Right lobe of liver (tissue), 6 donors: ENCODE results near the gene CREBBP. TPM values are rescaled to one million over a fixed set of nuclear protein-coding genes. Genes with fewer than 3 reads are reported as not detected.

Experiments used
- ATAC-seq, 4 donors: fragments of 200-7000 bp; cut with Tn5 transposase; one replicate each; pipeline ENCODE4 v1.9.1; 2020; ENCODE audit warnings: mild to moderate bottlenecking in 4 of 4, moderate library complexity in 4 of 4
- DNase-seq, 3 donors: peaks; one replicate each; pipeline ENCODE4 v3.0.0-alpha.2; 2020
- H3K27ac ChIP-seq, 3 donors: fragments of 200-600 bp; one replicate each; pipeline ENCODE4 v1.8.0; 2022
- H3K27me3 ChIP-seq, 2 donors: fragments of 200-600 bp; one replicate each; pipeline ENCODE4 v1.8.0; 2022
- H3K36me3 ChIP-seq, 4 donors: fragments of 200-600 bp; sonication (generic) in 1 of 4; one replicate each; pipeline versions ENCODE4 v1.5.1 to v1.8.0; 2017 to 2022; ENCODE audit warnings: control low read depth in 1 of 4
- H3K4me1 ChIP-seq, 4 donors: fragments of 200-600 bp; sonication (generic) in 1 of 4; one replicate each; pipeline versions ENCODE4 v1.5.1 to v1.8.0; 2017 to 2022; ENCODE audit warnings: control low read depth in 1 of 4
- H3K4me3 ChIP-seq, 3 donors: fragments of 200-600 bp; one replicate each; pipeline ENCODE4 v1.8.0; 2022
- H3K9me3 ChIP-seq, 4 donors: fragments of 200-600 bp; sonication (generic) in 1 of 4; one replicate each; pipeline versions ENCODE4 v1.5.1 to v1.8.0; 2017 to 2022; ENCODE audit warnings: control low read depth in 1 of 4
- POLR2A ChIP-seq: fragments of 450-650 bp; IDR thresholded peaks from one replicate; pipeline ENCODE4 v1.6.1; 2017; ENCODE audit warnings: antibody characterized with exemption, mild to moderate bottlenecking
- WGBS: methylation state at CpG from one replicate; pipeline ENCODE4 v1.1.6; 2018; ENCODE audit warnings: low coverage, low lambda C conversion rate; ENCODE audit not compliant: insufficient coverage; ENCODE audit errors: missing lambda C conversion rate; 5-methylcytosine and 5-hydroxymethylcytosine counted together
- intact Hi-C, 2 donors: fragments of 100-400 bp; cut with DNase I; formaldehyde crosslinking; loops; one replicate each; pipeline versions ENCODE4 v1.11.2 to v1.14.1; 2022
- total RNA-seq, 6 experiments: library from RNA; depleted of rRNA in 2 of 6; stranded (reverse); fragments of >200 nt in 2 of 6; fragmentation: NEBNext Ultra II Directional in 3 of 6; extraction: Animal tissue kit (Norgen Biotek cat#: 25700) in 3 of 6; gene quantifications; one replicate each; pipeline versions ENCODE4 v1.1.0 to v1.2.4, GENCODE V29; 2016 to 2023
- TF ChIP-seq, protein P1 (sequence below), 4 donors: fragments of 200-600 bp in 3 of 4; fragments of 450-650 bp in 1 of 4; IDR thresholded peaks; one replicate each; pipeline versions ENCODE4 v1.5.1 to v1.8.0; 2016 to 2022; ENCODE audit warnings: antibody characterized with exemption in 4 of 4, mild to moderate bottlenecking in 2 of 4
- donor health status: DM: no; HTN: yes; CAD: no.
- donor health status: DM: no; HTN: no; CAD: no.
- donor health status: DM: no; HTN: no; CAD: no.
- donor health status: DM: no; HTN: yes; CAD: no.
- donor health status: DM: no; HTN: yes; CAD: no.

CREBBP gene
- total RNA-seq, 6 experiments from 2014 or later, result 18.1 to 39.8 (median 29.2) TPM

DNA sequence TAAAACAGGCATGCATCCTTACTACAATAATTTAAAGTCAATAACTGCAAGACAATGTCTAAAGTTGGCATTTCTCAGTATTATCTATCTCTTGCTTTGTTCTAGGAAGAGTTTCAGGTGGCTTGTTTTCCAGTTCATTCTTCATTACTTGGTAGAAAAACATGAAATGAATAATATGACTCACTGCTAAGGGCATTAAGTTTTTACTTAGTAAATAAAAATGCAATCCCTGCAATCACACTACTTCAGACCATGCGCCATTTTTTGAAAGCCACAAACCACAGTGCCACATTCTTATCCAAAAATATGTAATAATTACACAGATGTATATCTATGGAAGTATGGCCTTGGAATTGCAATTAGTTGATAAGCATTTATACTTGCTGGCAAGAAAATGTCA lies 55.4 kb downstream of the CREBBP start:
- H3K4me1 ChIP-seq, result peaks cover 0 to 46% (median 23%) of the 10 kb centered on the region in 4 donors
- H3K9me3 ChIP-seq, result no peaks in the 10 kb centered on the region
- H3K4me3 ChIP-seq, result no peak overlapping the region
- no peak overlapping the region for H3K27ac ChIP-seq
- H3K27me3 ChIP-seq, result no peaks in the 10 kb centered on the region
- WGBS, result 63% methylated on average over 1 of the region's 1 CpG
- ATAC-seq (no peak), DNase-seq (no peak)
- intact Hi-C loops, result no loop called here
- H3K36me3 ChIP-seq, result peaks cover 0 to 3% (median 0%) of the 10 kb centered on the region in 4 donors
- no peak for TF ChIP-seq POLR2A
- TF ChIP-seq, protein P1, sequence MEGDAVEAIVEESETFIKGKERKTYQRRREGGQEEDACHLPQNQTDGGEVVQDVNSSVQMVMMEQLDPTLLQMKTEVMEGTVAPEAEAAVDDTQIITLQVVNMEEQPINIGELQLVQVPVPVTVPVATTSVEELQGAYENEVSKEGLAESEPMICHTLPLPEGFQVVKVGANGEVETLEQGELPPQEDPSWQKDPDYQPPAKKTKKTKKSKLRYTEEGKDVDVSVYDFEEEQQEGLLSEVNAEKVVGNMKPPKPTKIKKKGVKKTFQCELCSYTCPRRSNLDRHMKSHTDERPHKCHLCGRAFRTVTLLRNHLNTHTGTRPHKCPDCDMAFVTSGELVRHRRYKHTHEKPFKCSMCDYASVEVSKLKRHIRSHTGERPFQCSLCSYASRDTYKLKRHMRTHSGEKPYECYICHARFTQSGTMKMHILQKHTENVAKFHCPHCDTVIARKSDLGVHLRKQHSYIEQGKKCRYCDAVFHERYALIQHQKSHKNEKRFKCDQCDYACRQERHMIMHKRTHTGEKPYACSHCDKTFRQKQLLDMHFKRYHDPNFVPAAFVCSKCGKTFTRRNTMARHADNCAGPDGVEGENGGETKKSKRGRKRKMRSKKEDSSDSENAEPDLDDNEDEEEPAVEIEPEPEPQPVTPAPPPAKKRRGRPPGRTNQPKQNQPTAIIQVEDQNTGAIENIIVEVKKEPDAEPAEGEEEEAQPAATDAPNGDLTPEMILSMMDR (IDR thresholded peaks at IDR 0.05), result no peak

DNA sequence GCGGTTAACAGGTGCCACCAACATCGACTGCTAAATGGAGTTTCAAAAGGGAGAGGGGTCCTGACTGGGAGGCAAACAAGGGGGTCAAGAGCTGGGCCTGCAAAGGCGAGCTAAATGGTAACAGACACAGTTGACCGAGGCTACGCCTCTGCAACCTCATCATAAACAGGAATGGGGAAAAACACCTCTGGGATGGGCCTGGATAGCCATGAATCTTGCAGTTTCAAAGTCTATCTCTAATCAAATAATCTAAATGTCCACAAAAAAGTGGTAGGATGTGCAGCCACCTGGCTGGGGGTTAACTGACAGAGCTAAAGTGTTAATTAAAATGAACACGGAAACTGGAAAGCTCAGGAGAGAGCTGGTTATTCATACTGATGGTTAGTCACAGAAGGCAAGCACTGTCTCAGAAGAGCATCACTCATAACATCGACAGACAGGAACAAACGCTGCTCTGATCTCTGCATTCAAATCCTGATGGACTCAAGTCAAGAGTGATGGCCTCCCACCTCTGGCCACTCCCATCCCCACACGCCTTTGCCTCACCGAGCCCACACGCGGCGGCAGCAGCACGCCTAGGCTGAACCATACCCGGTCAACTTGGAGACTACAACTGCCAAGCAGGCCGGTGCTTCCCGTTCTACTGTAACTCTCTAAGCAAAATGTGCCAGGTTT lies 56.3 kb downstream of the CREBBP start:
- Histone ChIP-seq H3K27ac (no peak overlapping the region), H3K9me3 (no peaks in the 10 kb centered on the region), H3K27me3 (no peaks in the 10 kb centered on the region), H3K4me3 (no peak overlapping the region), H3K36me3 (no peaks in the 10 kb centered on the region), H3K4me1 (peaks cover 0 to 54% (median 27%) of the 10 kb centered on the region in 4 donors)
- ATAC-seq, result peak; percentile 35 to 60 (median 48)
- TF ChIP-seq, protein P1 (IDR thresholded peaks at IDR 0.05), result no peak
- TF ChIP-seq POLR2A, result no peak
- intact Hi-C loops, result no loop called here
- 50% methylated on average over 8 of the region's 17 CpGs for WGBS
- DNase-seq, result no peak

DNA sequence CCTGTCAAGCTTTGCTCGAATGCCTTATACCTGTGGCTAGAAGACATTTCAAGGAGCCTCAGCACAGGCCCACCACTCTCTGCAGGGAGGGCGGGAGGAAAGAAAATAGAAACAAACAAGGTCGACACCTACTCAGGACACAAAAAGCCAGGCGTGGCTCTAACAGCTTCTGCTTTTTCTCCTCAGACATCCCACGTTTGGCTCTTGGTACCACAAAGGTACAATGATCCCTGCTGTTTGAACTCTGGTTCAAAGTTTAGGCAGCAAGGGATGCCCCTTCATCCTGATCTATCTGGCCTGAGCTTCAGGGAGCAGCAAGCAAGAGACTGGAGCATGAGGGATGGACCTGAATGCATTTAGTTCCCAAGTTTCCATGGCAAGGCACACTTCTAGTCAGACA lies 57.1 kb downstream of the CREBBP start:
- DNase-seq, result no peak

DNA sequence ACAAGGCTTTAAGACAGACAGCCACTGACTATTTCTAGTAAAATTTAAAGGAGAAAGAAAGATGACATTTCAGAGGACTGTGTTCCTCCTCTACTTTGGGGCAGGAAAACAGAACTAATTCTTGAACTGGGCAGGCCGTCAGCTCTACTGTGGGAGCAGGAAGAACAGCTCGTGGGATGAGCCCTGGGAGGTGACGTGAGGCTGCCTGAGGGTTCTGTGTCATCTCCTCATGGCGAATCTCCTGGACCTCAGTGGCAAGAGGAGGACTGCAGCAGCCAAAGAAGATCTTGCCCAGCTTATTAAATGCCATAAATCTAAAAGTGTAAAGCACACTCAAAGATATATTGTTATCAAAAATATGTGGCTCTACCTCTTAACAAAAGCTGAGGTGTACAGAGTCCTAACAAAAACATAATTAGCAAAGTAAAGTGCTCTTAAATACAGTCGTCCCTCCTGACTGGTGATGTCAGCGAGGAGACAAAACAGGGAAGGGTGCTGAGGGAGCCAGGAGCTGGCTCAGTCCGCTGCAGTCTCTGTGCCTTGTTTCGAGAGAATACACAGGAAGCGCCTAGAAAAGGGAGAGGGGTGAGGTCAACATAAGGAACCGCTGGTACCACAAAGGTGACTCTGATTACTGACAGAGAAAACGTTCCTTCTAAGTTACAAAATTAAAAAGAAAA lies 58.0 kb downstream of the CREBBP start:
- peak in 1 of 4 donors; percentile 7 for ATAC-seq
- TF ChIP-seq POLR2A, result no peak
- TF ChIP-seq, protein P1 (IDR thresholded peaks at IDR 0.05), result no peak
- Histone ChIP-seq H3K4me3 (no peak overlapping the region), H3K36me3 (no peaks in the 10 kb centered on the region), H3K27ac (no peak overlapping the region), H3K4me1 (peaks cover 0 to 64% (median 32%) of the 10 kb centered on the region in 4 donors), H3K27me3 (no peaks in the 10 kb centered on the region), H3K9me3 (no peaks in the 10 kb centered on the region)
- WGBS, result 66% methylated on average over 8 of the region's 11 CpGs
- no peak for DNase-seq
- intact Hi-C loops, result no loop called here

More for the DNA sequence above, 57.1 kb downstream of the CREBBP start:
- TF ChIP-seq, protein P1 (IDR thresholded peaks at IDR 0.05), result no peak
- no peak for TF ChIP-seq POLR2A
- 80% methylated on average over 2 of the region's 5 CpGs for WGBS
- H3K27ac ChIP-seq, result no peak overlapping the region
- H3K36me3 ChIP-seq, result no peaks in the 10 kb centered on the region
- intact Hi-C loops, result no loop called here
- ATAC-seq, result peak in 1 of 4 donors; percentile 24
- H3K9me3 ChIP-seq, result no peaks in the 10 kb centered on the region
- H3K4me3 ChIP-seq, result no peak overlapping the region
- H3K4me1 ChIP-seq, result peaks cover 0 to 59% (median 30%) of the 10 kb centered on the region in 4 donors
- H3K27me3 ChIP-seq, result no peaks in the 10 kb centered on the region
